HCT116 (cell line): ENCODE results near the gene OTOG. TPM values are rescaled to one million over a fixed set of nuclear protein-coding genes. Genes with fewer than 3 reads are reported as not detected.

Experiments used
- ATAC-seq: fragments of 200-7000 bp; cut with Tn5 transposase; 2 replicates; pipeline ENCODE4 v1.9.1; 2020; ENCODE audit warnings: mild to moderate bottlenecking, moderate library complexity
- BruUV-seq: library from RNA; stranded (reverse); fragments of 400-500 nt; replicated peaks from 2 replicates; lab custom pipeline; 2021; lab: Mats Ljungman, UMichigan
- CTCF ChIA-PET: fragments of 300-600 bp; sonication (Branson Sonifier 250); formaldehyde crosslinking; loops from one replicate; lab custom pipeline; 2021; ENCODE audit warnings: antibody characterized with exemption; lab: Charles Lee
- POLR2A ChIA-PET: fragments of 300-600, 350-600 bp; sonication (Branson Sonifier 250); formaldehyde crosslinking; loops from one replicate; lab custom pipeline; 2021; ENCODE audit warnings: antibody characterized with exemption; lab: Charles Lee
- RAD21 ChIA-PET, 2 experiments: fragments of 300-600 bp; sonication (Branson Sonifier 250); formaldehyde crosslinking; loops; one replicate each; lab custom pipeline; 2023; ENCODE audit warnings: low total read pairs in 2 of 2; ENCODE audit not compliant: uncharacterized antibody in 2 of 2, unreplicated experiment in 2 of 2, low non-redundant PET in 1 of 2; lab: Charles Lee
- DNase-seq: peaks from one replicate; pipeline ENCODE4 v3.0.0-alpha.2; 2010; ENCODE audit warnings: low read depth, low spot score
- H2AFZ ChIP-seq: fragments of 200-600 bp; shearing (Covaris generic), sonication (generic); 2 replicates; pipeline ENCODE4 v1.6.1; 2017; ENCODE audit warnings: low read depth, mixed run types, mixed read lengths, antibody characterized with exemption, low read length; ENCODE audit not compliant: poor library complexity, severe bottlenecking
- H3K27ac ChIP-seq: 2 replicates; pipeline ENCODE4 v1.5.1; 2012; ENCODE audit warnings: low read depth, low read length
- H3K27me3 ChIP-seq: fragments of 200-600 bp; sonication (generic); 2 replicates; pipeline ENCODE4 v1.6.1; 2016; ENCODE audit warnings: mixed run types, low read length, mixed read lengths; ENCODE audit not compliant: insufficient read depth
- H3K36me3 ChIP-seq, 2 experiments: fragments of 200-500 bp in 1 of 2; fragments of 200-600 bp in 1 of 2; sonication (Bioruptor generic) in 1 of 2; sonication (generic) in 1 of 2; 2 replicates each; pipeline versions ENCODE4 v1.5.1 to v1.6.1; 2014 to 2016; ENCODE audit warnings: low read length in 2 of 2, inconsistent platforms in 1 of 2, mixed read lengths in 1 of 2, mixed run types in 1 of 2; ENCODE audit not compliant: insufficient read depth in 2 of 2, control insufficient read depth in 1 of 2
- H3K4me1 ChIP-seq, 2 experiments: fragments of 200-600 bp in 1 of 2; sonication (generic) in 1 of 2; 2 replicates each; pipeline versions ENCODE4 v1.5.1 to v1.6.1; 2012 to 2017; ENCODE audit warnings: low read length in 2 of 2, inconsistent platforms in 1 of 2, mild to moderate bottlenecking in 1 of 2, mixed read lengths in 1 of 2, mixed run types in 1 of 2, moderate library complexity in 1 of 2; ENCODE audit not compliant: insufficient read depth in 2 of 2, control insufficient read depth in 1 of 2
- H3K4me2 ChIP-seq: fragments of 200-600 bp; sonication (generic); 2 replicates; pipeline ENCODE4 v1.6.1; 2017; ENCODE audit warnings: mixed run types, low read length, mixed read lengths
- H3K4me3 ChIP-seq, 2 experiments: fragments of 200-600 bp in 1 of 2; sonication (generic) in 1 of 2; replicated peaks in 1 of 2; 2 replicates each; pipeline ENCODE4 v1.5.1; 2011 to 2016; ENCODE audit warnings: low read length in 2 of 2, control low read depth in 1 of 2, low read depth in 1 of 2, mild to moderate bottlenecking in 1 of 2, mixed read lengths in 1 of 2, mixed run types in 1 of 2
- H3K79me2 ChIP-seq: fragments of 200-600 bp; sonication (generic); 2 replicates; pipeline ENCODE4 v1.6.1; 2017; ENCODE audit warnings: mild to moderate bottlenecking, mixed run types, low read length, moderate library complexity, mixed read lengths; ENCODE audit not compliant: insufficient read depth
- H3K9ac ChIP-seq: fragments of 200-600 bp; sonication (generic); 2 replicates; pipeline ENCODE4 v1.6.1; 2016; ENCODE audit warnings: low read length, mixed read lengths
- H3K9me2 ChIP-seq: fragments of 200-600 bp; sonication (generic), shearing (Covaris generic); 2 replicates; pipeline ENCODE4 v1.6.1; 2017; ENCODE audit warnings: mixed run types, mild to moderate bottlenecking, moderate library complexity; ENCODE audit not compliant: insufficient read depth
- H3K9me3 ChIP-seq, 2 experiments: fragments of 200-500 bp in 1 of 2; fragments of 200-600 bp in 1 of 2; sonication (Bioruptor generic) in 1 of 2; sonication (generic) in 1 of 2; 2 replicates each; pipeline ENCODE4 v1.6.1; 2014 to 2017; ENCODE audit warnings: low read length in 2 of 2, mixed read lengths in 2 of 2, inconsistent platforms in 1 of 2, low read depth in 1 of 2, mild to moderate bottlenecking in 1 of 2, mixed run types in 1 of 2, moderate library complexity in 1 of 2; ENCODE audit not compliant: control insufficient read depth in 1 of 2, insufficient read depth in 1 of 2
- H4K20me1 ChIP-seq: fragments of 200-600 bp; sonication (generic), shearing (Covaris generic); 2 replicates; pipeline ENCODE4 v1.6.1; 2017; ENCODE audit warnings: mixed run types, mild to moderate bottlenecking, moderate library complexity; ENCODE audit not compliant: insufficient read depth
- ELF1 ChIP-seq: IDR thresholded peaks from 2 replicates; pipeline ENCODE4 v1.6.1; 2012; ENCODE audit warnings: low read depth, borderline replicate concordance
- REST ChIP-seq: IDR thresholded peaks from 2 replicates; pipeline ENCODE4 v1.6.1; 2012; ENCODE audit warnings: low read depth
- intact Hi-C: fragments of 100-400 bp; cut with micrococcal nuclease; formaldehyde crosslinking; loops from 2 replicates; pipeline ENCODE4 v1.10.0; 2022
- total RNA-seq: library from RNA; stranded (reverse); gene quantifications from one replicate; pipeline ENCODE4 v1.2.1, GENCODE V29; 2021; ENCODE audit not compliant: unreplicated experiment

Gene OTOG
- total RNA-seq, 1 experiment from 2014 or later, result 0.07 TPM

- no peak overlapping the region for H3K4me3 ChIP-seq
- POLR2A ChIA-PET, result no interaction called here
- no peak for ATAC-seq
Observed at GRCh38 chr11:17649261-17649660, 102.2 kb downstream of the OTOG start.

More at GRCh38 chr11:17649261-17649660, 102.2 kb downstream of the OTOG start:
- H3K4me2 ChIP-seq, result no peak overlapping the region
- TF ChIP-seq REST (no peak), ELF1 (no peak)
- ChIA-PET RAD21 (no interaction called here), CTCF (no interaction called here)
- no peak overlapping the region for H2AFZ ChIP-seq
- H3K79me2 ChIP-seq, result no peaks in the 10 kb centered on the region
- H4K20me1 ChIP-seq, result no peaks in the 10 kb centered on the region
- H3K27me3 ChIP-seq, result no peaks in the 10 kb centered on the region
- no peak overlapping the region for H3K27ac ChIP-seq
- H3K9me3 ChIP-seq, result no peaks in the 10 kb centered on the region
- no peak for DNase-seq
- no peaks in the 10 kb centered on the region for H3K9me2 ChIP-seq
- BruUV-seq, result no TSS peak
- H3K9ac ChIP-seq, result no peak overlapping the region
- H3K4me1 ChIP-seq, result peaks cover 11 to 21% of the 10 kb centered on the region in 2 experiments
- intact Hi-C loops, result no loop called here
- H3K36me3 ChIP-seq, result no peaks in the 10 kb centered on the region
